ENCODE data around the gene SARM1.

The SARM1 gene

GRCh38 chr17:28372203-28372944 lies 880 bp downstream of the SARM1 start:
- TF ChIP-seq MAX (IDR thresholded peaks at IDR 0.05) (peak; percentile 39; the same call in 1 of the 2 replicates), CEBPB (IDR thresholded peaks at IDR 0.05) (no peak), FOXM1 (IDR thresholded peaks at IDR 0.05; ENCODE audit: borderline replicate concordance, low read depth) (no peak), EGR1 (IDR thresholded peaks at IDR 0.05) (no peak), RAD21 (IDR thresholded peaks at IDR 0.05; ENCODE audit: low read depth) (no peak), YY1 (IDR thresholded peaks at IDR 0.05; ENCODE audit: low read depth) (no peak), USF1 (IDR thresholded peaks at IDR 0.05) (no peak), EP300 (IDR thresholded peaks at IDR 0.05; ENCODE audit: borderline replicate concordance) (no peak), ZBTB7A (IDR thresholded peaks at IDR 0.05; ENCODE audit: low read depth) (no peak), REST (IDR thresholded peaks at IDR 0.05; ENCODE audit: low read depth) (peak; percentile 21; the same call in 1 of the 2 replicates), TAF1 (IDR thresholded peaks at IDR 0.05; ENCODE audit: low read depth) (no peak), TEAD4 (IDR thresholded peaks at IDR 0.05) (no peak), NFIC (IDR thresholded peaks at IDR 0.05) (no peak)

- TF ChIP-seq TCF12 (IDR thresholded peaks at IDR 0.05; ENCODE audit: low read depth), result no peak
- no peak for TF ChIP-seq USF1 (IDR thresholded peaks at IDR 0.05)
- no peak for TF ChIP-seq YY1 (IDR thresholded peaks at IDR 0.05; ENCODE audit: low read depth)
- no peak for TF ChIP-seq REST (IDR thresholded peaks at IDR 0.05; ENCODE audit: low read depth)
- no peak for TF ChIP-seq TAF1 (IDR thresholded peaks at IDR 0.05; ENCODE audit: low read depth)
- no peak for TF ChIP-seq ZBTB7A (IDR thresholded peaks at IDR 0.05; ENCODE audit: low read depth)
- TF ChIP-seq FOXM1 (IDR thresholded peaks at IDR 0.05; ENCODE audit: borderline replicate concordance, low read depth), result no peak
- no peak for TF ChIP-seq EGR1 (IDR thresholded peaks at IDR 0.05)
- no peak for TF ChIP-seq NFIC (IDR thresholded peaks at IDR 0.05)
- TF ChIP-seq TEAD4 (IDR thresholded peaks at IDR 0.05), result no peak
- no peak for TF ChIP-seq MAX (IDR thresholded peaks at IDR 0.05)
- TF ChIP-seq EP300 (IDR thresholded peaks at IDR 0.05; ENCODE audit: borderline replicate concordance), result no peak
- no peak for TF ChIP-seq RAD21 (IDR thresholded peaks at IDR 0.05; ENCODE audit: low read depth)
These were observed 1.4 kb downstream of the SARM1 start for GRCh38 chr17:28372945-28373274.

GRCh38 chr17:28379814-28380801 lies 8.6 kb downstream of the SARM1 start:
- TF ChIP-seq TEAD4 (IDR thresholded peaks at IDR 0.05), result no peak

- no peak for TF ChIP-seq TAF1 (IDR thresholded peaks at IDR 0.05; ENCODE audit: low read depth)
- TF ChIP-seq TEAD4 (IDR thresholded peaks at IDR 0.05), result no peak
- TF ChIP-seq CEBPB (IDR thresholded peaks at IDR 0.05), result no peak
- TF ChIP-seq EGR1 (IDR thresholded peaks at IDR 0.05), result no peak
- TF ChIP-seq EP300 (IDR thresholded peaks at IDR 0.05; ENCODE audit: borderline replicate concordance), result no peak
- no peak for TF ChIP-seq CREB1 (IDR thresholded peaks at IDR 0.05; ENCODE audit: low read depth)
- no peak for TF ChIP-seq RAD21 (IDR thresholded peaks at IDR 0.05; ENCODE audit: low read depth)
These were observed 9.8 kb downstream of the SARM1 start for GRCh38 chr17:28381141-28381825.
